DOHH2 (cell line): ENCODE measurements around the gene MRPS34.

Experiments used
- EZH2phosphoT487 ChIP-seq: fragments of 200-600 bp; sonication (generic); IDR thresholded peaks from 2 replicates; pipeline ENCODE4 v1.6.1; 2017; ENCODE audit warnings: borderline replicate concordance, mild to moderate bottlenecking, antibody characterized with exemption, low read length, moderate library complexity, mixed read lengths
- TF ChIP-seq, protein P1 (sequence below): fragments of 200-600 bp; sonication (generic); IDR thresholded peaks from one replicate; pipeline ENCODE4 v1.5.1; 2014; ENCODE audit warnings: antibody characterized with exemption, mild to moderate bottlenecking, low read depth, low read length; ENCODE audit not compliant: poor library complexity, severe bottlenecking

DNA sequence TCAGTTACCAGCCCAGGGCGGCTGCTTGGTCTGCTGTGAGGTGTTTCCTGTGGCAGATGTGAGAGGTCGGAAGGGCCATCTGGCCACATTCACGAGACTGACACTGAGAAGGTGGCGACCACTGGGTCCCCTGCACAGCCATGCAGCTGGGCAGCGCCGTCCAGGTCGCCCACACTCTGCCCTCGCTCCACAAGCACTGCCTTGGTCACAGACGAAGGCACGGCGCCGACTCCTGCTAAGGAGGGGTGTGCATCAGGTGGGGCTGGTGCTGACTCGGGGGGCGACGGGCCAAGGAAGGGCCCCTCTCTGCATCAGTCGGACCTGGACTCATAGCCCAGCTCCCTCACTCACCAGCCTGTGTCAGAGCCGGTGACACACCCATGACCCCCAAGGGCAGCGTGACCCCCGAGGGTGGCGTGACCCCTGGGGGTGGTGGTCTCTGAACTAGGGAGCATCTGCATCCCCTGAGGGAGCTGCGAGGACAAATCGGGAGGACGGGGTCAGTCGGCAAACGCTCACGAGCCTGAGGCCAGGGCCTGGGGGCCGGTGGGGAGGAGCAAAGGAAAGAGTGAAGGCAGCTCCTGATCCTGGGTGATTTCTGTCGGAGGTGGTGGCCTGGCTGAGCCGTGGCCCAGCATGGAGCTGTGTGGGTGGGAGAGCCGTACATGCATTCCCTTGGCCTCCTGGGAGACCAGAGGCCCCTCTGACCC lies 32.0 kb downstream of the MRPS34 start:
- TF ChIP-seq, protein P1, sequence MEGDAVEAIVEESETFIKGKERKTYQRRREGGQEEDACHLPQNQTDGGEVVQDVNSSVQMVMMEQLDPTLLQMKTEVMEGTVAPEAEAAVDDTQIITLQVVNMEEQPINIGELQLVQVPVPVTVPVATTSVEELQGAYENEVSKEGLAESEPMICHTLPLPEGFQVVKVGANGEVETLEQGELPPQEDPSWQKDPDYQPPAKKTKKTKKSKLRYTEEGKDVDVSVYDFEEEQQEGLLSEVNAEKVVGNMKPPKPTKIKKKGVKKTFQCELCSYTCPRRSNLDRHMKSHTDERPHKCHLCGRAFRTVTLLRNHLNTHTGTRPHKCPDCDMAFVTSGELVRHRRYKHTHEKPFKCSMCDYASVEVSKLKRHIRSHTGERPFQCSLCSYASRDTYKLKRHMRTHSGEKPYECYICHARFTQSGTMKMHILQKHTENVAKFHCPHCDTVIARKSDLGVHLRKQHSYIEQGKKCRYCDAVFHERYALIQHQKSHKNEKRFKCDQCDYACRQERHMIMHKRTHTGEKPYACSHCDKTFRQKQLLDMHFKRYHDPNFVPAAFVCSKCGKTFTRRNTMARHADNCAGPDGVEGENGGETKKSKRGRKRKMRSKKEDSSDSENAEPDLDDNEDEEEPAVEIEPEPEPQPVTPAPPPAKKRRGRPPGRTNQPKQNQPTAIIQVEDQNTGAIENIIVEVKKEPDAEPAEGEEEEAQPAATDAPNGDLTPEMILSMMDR, result no peak
- TF ChIP-seq EZH2phosphoT487, result no peak
